H1 (cell line): ENCODE results near the gene CCDC124. TPM values are rescaled to one million over a fixed set of nuclear protein-coding genes. Genes with fewer than 3 reads are reported as not detected.

Experiments used
- BRCA1 ChIP-seq: IDR thresholded peaks from 2 replicates; pipeline ENCODE4 v1.6.1; 2012; ENCODE audit warnings: low read depth, low read length, improper control_type of control experiment
- CHD2 ChIP-seq: IDR thresholded peaks from 2 replicates; pipeline ENCODE4 v1.6.1; 2012; ENCODE audit warnings: low read length, improper control_type of control experiment
- HDAC2 ChIP-seq, 2 experiments: fragments of 300-600 bp in 1 of 2; sonication (generic) in 1 of 2; IDR thresholded peaks; 2 replicates each; pipeline ENCODE4 v1.6.1; 2011 to 2012; ENCODE audit warnings: low read depth in 2 of 2, low read length in 2 of 2, mild to moderate bottlenecking in 2 of 2, moderate library complexity in 2 of 2, borderline replicate concordance in 1 of 2, inconsistent platforms in 1 of 2
- KDM4A ChIP-seq: IDR thresholded peaks from one replicate; pipeline ENCODE4 v1.7.1; 2012; ENCODE audit warnings: low read depth, mild to moderate bottlenecking, moderate library complexity, low read length, inconsistent platforms; ENCODE audit not compliant: severe bottlenecking
- POLR2A ChIP-seq, 2 experiments: IDR thresholded peaks; 1 replicate in 1 of 2; 2 replicates in 1 of 2; pipeline ENCODE4 v1.6.1; 2011; ENCODE audit warnings: low read depth in 2 of 2, low read length in 2 of 2, mild to moderate bottlenecking in 2 of 2; ENCODE audit errors: control extremely low read depth in 1 of 2
- TAF7 ChIP-seq: optimal IDR thresholded peaks from 2 replicates; pipeline ENCODE3; 2011; ENCODE audit warnings: low read depth, mild to moderate bottlenecking, inconsistent platforms, low read length, moderate library complexity, borderline replicate concordance
- TEAD4 ChIP-seq: IDR thresholded peaks from 2 replicates; pipeline ENCODE4 v1.6.1; 2012; ENCODE audit warnings: low read depth, low read length, inconsistent platforms, mixed read lengths
- polyA plus RNA-seq, 7 experiments: library from polyadenylated mRNA; depleted of rRNA in 3 of 7; stranded (reverse) in 5 of 7; unstranded in 2 of 7; fragments of >200 nt in 5 of 7; fragments of 200-250 nt in 2 of 7; gene quantifications; 1 replicate in 5 of 7; 2 replicates in 1 of 7; 4 replicates in 1 of 7; pipeline versions ENCODE4 v1.2.1 to v1.2.3, GENCODE V29; 2011 to 2013; ENCODE audit warnings: missing spikeins in 2 of 7, mixed read lengths in 2 of 7
- total RNA-seq: library from RNA; stranded (reverse); fragmentation: NEBNext Ultra II Directional; extraction: Animal tissue kit (Norgen Biotek cat#: 25700); gene quantifications from 2 replicates; pipeline ENCODE4 v1.2.1, GENCODE V29; 2021
- TF ChIP-seq, protein P1 (sequence below): fragments of 300-600 bp; sonication (generic); IDR thresholded peaks from 2 replicates; pipeline ENCODE4 v1.7.1; 2012; ENCODE audit warnings: low read length, moderate library complexity, mild to moderate bottlenecking, inconsistent platforms; ENCODE audit not compliant: insufficient replicate concordance

Gene CCDC124
- total and polyA plus RNA-seq, 2 of the 8 experiments (the other 6 are each of a cell fraction or from before 2014, with no cell fraction given): 95.2 to 103 TPM

- TF ChIP-seq, protein P1, sequence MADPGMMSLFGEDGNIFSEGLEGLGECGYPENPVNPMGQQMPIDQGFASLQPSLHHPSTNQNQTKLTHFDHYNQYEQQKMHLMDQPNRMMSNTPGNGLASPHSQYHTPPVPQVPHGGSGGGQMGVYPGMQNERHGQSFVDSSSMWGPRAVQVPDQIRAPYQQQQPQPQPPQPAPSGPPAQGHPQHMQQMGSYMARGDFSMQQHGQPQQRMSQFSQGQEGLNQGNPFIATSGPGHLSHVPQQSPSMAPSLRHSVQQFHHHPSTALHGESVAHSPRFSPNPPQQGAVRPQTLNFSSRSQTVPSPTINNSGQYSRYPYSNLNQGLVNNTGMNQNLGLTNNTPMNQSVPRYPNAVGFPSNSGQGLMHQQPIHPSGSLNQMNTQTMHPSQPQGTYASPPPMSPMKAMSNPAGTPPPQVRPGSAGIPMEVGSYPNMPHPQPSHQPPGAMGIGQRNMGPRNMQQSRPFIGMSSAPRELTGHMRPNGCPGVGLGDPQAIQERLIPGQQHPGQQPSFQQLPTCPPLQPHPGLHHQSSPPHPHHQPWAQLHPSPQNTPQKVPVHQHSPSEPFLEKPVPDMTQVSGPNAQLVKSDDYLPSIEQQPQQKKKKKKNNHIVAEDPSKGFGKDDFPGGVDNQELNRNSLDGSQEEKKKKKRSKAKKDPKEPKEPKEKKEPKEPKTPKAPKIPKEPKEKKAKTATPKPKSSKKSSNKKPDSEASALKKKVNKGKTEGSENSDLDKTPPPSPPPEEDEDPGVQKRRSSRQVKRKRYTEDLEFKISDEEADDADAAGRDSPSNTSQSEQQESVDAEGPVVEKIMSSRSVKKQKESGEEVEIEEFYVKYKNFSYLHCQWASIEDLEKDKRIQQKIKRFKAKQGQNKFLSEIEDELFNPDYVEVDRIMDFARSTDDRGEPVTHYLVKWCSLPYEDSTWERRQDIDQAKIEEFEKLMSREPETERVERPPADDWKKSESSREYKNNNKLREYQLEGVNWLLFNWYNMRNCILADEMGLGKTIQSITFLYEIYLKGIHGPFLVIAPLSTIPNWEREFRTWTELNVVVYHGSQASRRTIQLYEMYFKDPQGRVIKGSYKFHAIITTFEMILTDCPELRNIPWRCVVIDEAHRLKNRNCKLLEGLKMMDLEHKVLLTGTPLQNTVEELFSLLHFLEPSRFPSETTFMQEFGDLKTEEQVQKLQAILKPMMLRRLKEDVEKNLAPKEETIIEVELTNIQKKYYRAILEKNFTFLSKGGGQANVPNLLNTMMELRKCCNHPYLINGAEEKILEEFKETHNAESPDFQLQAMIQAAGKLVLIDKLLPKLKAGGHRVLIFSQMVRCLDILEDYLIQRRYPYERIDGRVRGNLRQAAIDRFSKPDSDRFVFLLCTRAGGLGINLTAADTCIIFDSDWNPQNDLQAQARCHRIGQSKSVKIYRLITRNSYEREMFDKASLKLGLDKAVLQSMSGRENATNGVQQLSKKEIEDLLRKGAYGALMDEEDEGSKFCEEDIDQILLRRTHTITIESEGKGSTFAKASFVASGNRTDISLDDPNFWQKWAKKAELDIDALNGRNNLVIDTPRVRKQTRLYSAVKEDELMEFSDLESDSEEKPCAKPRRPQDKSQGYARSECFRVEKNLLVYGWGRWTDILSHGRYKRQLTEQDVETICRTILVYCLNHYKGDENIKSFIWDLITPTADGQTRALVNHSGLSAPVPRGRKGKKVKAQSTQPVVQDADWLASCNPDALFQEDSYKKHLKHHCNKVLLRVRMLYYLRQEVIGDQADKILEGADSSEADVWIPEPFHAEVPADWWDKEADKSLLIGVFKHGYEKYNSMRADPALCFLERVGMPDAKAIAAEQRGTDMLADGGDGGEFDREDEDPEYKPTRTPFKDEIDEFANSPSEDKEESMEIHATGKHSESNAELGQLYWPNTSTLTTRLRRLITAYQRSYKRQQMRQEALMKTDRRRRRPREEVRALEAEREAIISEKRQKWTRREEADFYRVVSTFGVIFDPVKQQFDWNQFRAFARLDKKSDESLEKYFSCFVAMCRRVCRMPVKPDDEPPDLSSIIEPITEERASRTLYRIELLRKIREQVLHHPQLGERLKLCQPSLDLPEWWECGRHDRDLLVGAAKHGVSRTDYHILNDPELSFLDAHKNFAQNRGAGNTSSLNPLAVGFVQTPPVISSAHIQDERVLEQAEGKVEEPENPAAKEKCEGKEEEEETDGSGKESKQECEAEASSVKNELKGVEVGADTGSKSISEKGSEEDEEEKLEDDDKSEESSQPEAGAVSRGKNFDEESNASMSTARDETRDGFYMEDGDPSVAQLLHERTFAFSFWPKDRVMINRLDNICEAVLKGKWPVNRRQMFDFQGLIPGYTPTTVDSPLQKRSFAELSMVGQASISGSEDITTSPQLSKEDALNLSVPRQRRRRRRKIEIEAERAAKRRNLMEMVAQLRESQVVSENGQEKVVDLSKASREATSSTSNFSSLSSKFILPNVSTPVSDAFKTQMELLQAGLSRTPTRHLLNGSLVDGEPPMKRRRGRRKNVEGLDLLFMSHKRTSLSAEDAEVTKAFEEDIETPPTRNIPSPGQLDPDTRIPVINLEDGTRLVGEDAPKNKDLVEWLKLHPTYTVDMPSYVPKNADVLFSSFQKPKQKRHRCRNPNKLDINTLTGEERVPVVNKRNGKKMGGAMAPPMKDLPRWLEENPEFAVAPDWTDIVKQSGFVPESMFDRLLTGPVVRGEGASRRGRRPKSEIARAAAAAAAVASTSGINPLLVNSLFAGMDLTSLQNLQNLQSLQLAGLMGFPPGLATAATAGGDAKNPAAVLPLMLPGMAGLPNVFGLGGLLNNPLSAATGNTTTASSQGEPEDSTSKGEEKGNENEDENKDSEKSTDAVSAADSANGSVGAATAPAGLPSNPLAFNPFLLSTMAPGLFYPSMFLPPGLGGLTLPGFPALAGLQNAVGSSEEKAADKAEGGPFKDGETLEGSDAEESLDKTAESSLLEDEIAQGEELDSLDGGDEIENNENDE: no peak
- TF ChIP-seq BRCA1 (no peak), HDAC2 (IDR thresholded peaks at IDR 0.05; ENCODE audit: borderline replicate concordance in 1 of 2, low read depth in 2 of 2, low read length in 2 of 2) (no peak), KDM4A (no peak), POLR2A (IDR thresholded peaks at IDR 0.05; ENCODE audit: control extremely low read depth in 1 of 2, low read depth in 2 of 2, low read length in 2 of 2) (no peak), TAF7 (no peak), TEAD4 (no peak), CHD2 (no peak)
Observed at GRCh38 chr19:17933414-17934129, 757 bp downstream of the CCDC124 start (continued).
